PC-3 (cell line): ENCODE data around the gene ANKS1B.

Experiments used
- CTCF ChIP-seq: fragments of 300-600 bp; sonication (generic); conservative IDR thresholded peaks from 2 replicates; pipeline ENCODE4 v1.5.1; 2017; ENCODE audit warnings: antibody characterized with exemption, low read depth, mild to moderate bottlenecking, low read length
- EZH2 ChIP-seq: fragments of 300-600 bp; sonication (generic); IDR thresholded peaks from one replicate; pipeline ENCODE4 v1.6.1; 2017; ENCODE audit warnings: antibody characterized with exemption, mild to moderate bottlenecking, low read length; ENCODE audit not compliant: unreplicated experiment

DNA sequence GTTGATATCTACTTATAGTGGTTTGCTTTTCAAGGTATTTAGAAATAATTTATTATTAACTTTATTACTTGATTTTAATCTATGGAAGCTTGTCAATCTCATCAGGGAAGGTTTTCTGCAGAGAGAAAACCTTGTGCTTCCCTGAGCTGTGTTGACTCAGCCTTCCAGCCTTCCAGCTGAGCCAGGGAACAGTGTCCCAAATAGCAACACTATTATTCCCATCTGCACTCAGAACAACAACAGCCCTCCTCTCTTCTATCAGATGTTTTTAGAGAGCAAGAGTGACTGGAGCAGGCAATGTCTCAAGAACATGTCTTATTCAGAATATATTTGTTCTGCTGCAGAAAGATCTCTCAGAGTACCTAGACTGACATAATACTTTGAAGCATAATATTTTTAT lies 727.1 kb downstream of the ANKS1B start:
- TF ChIP-seq CTCF (no peak), EZH2 (no peak)
